Activated CD4-positive, alpha-beta T cell treated with anti-CD3 and anti-CD28 coated beads, Interleukin-2, amount 50 U/mL, for 1 hour (primary cell): Measurements from ENCODE around the gene ATG13.

ENCODE experiments used
- DNase-seq: peaks from one replicate; pipeline ENCODE4 v3.0.0-alpha.2; 2020

ATG13 gene

DNA sequence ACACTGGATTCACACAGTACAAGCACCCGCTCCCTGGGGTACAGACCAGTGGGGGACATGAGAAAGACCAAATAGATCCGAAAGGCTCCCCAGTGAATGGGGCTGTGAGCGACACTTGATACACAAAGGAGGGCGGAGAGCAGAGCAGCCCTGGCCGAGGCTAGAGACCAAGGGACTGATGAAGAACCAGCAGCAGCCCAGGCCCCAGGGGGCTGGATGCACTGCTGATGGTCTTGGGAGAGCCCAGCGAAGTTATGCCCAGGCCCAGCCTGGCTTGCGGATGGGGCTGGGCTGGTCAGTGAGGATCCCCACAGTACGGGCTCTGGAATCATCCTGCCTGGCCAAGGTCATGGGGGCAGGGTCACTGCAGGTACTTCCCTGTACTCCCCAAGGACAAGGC lies 59.8 kb downstream of the ATG13 start:
- DNase-seq: no peak

- no peak for DNase-seq
Observed at GRCh38 chr11:46677991-46678740, 60.8 kb downstream of the ATG13 start.

GRCh38 chr11:46678741-46679130 lies 61.4 kb downstream of the ATG13 start:
- DNase-seq: no peak

DNA sequence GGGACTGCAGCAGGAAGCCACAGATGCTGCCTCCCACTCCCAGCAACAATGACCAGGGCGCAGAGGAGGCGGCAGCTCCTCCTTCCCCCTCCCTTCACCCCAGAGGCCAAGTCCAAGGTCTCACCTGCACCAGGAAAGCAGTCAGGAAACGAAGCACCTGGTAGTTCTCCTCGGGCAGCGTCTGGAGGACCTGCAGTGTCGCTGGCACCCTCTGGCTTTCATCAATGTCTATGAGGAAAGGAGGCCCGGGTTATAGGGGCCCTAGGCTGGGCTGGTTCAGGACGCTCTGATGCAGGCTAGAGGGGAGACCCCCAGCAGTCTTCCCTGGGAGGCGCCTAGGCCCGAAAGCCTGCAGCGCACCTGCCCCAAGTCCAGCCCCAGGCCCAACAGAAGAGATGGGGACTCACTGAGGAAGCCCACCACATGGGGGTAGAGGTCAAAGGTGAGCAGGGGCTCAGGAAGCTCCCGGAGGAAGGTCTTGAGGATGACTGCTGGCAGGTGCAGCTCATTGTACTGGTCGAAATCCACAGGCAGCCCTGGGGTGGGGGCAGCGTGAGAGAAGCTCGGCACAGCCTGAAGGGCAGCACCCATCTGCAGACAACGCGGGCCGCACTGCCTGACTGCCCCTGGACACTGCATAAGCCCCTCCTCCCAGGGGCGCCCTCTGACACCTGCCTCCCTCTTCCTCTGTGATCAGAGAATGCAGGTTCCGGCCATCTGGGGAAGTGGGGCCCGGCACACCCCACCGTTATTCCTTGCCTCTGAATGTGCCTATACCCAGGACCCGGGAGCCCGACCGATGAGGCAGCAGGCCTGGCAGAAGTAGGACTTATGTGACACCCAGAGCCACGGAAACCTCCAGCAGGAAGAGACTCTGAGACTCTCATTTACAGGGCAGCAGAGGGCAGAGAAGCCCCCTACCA lies 62.1 kb downstream of the ATG13 start:
- no peak for DNase-seq

- DNase-seq: no peak
Observed at GRCh38 chr11:46680164-46680760, 62.9 kb downstream of the ATG13 start.

- no peak for DNase-seq
Observed at GRCh38 chr11:46680815-46681214, 63.5 kb downstream of the ATG13 start.

- no peak for DNase-seq
Observed at GRCh38 chr11:46681814-46682213, 64.5 kb downstream of the ATG13 start.

- no peak for DNase-seq
Observed at GRCh38 chr11:46682773-46683752, 65.7 kb downstream of the ATG13 start.

GRCh38 chr11:46684367-46684766 lies 67.0 kb downstream of the ATG13 start:
- no peak for DNase-seq

DNA sequence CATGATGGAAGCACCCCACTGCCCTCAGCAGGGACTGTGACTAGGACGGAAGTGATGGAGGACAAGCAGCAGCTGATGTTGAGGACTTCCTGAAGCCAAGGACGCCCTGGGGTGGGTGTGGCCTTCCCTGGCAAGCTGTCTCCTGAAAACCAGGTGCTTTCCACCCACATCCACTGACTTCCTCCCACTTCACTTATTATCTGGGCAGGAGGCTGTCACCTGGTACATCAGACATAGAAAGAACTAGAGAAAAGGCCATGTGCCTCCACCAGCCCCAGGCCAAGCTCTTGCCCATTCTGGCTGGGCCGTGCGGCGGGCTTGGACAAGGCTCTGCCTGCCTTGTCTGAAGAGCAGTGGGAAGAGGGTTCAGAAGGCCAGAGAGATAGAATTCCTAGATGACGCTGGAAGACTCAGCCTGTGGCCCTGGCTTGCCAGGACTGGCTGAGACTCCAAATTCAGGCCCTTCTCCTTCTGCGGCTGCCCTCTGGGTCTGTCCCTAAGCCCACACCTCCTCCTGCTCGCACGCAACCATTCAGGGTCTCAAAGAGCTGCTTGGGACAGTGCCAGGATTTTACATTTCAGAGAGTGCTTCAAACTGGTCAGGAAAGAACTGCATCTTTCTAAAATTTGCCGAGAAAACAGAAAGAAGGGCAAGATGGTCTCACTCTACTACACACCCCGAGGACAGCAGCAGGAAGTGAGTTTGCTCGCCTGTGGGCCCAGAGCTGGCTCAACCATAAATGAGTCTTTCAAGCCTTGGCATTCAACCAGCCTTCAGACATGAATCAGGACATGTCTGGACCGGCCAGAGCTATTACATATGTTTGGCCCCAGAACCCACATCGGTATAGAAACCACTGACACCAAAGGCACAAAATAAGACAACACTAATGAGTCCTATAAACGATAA lies 69.8 kb downstream of the ATG13 start:
- no peak for DNase-seq

DNA sequence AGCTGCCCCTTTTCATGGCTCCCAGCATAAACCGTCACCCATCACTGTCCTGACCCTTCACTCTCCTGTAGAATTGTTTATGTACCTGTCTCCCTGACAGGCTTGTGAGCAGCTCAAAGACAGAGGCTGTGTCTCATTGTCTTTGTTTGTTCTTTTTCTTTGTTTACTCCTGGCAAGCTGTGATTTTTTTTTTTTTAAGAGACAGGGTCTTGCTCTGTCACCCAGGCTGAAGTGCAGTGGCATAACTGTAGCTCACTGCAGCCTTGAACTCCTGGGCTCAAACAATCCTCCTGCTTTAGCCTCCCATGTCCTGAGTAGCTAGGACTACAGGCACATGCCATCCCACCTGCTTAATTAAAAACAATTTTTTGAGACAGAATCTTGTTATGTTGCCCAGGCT lies 73.3 kb downstream of the ATG13 start:
- no peak for DNase-seq

DNA sequence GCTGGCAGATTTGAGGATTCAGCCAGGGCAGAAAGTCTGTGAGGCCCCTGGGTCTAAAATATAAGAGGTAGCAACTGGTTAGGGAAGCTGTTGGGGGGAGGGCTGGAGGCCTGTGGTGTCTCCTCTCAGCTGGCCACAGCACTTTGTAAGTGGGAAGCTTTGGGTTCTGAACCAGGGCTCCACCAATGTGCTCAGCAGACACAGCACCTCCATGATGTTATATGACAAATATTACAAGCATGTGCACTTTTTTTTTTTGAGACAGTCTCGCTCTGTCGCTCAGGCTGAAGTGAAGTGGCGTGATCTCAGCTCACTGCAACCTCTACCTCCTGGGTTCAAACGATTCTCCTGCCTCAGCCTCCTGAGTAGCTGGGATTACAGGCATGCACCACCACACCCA lies 75.1 kb downstream of the ATG13 start:
- DNase-seq: no peak

DNA sequence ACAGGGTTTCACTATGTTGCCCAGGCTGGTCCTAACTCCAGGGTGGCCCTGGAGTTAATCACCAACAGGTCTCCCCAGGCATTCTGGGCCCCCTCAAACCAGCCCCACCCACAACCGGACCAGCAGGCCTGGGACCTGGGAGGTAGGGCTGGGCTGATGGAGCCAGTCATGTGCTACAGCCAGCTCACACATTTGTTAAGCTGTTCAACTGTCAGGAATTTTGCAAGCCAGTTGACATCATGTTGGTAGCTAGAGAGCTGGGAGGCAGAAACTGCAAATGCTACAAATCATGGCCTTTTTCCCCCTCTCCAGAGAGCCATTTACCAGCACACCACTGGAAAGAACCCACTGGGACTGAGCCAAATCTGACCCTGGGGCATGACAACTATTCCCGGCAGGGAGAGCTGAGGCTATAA lies 76.3 kb downstream of the ATG13 start:
- DNase-seq: no peak

GRCh38 chr11:46694072-46694471 lies 76.7 kb downstream of the ATG13 start:
- DNase-seq: no peak

DNA sequence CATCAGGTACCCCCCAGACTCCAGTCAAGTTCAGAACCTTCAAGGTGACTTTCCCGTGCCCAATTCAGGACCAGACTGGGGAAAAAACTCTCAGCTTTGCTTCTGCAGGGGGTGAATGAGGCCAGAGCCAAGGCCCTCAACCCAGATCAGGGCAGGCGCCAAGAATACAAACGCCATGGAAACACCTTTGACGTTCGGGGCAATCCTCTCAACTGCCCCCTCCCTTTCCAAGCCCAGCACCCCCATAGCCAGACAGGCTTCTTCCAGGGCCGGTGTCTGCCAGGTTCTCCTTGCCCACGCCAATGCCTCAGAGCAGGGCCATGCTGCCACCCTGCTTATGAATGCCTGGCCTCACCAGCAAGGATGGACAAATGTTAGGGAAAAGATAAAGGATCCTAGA lies 77.3 kb downstream of the ATG13 start:
- DNase-seq: no peak

DNA sequence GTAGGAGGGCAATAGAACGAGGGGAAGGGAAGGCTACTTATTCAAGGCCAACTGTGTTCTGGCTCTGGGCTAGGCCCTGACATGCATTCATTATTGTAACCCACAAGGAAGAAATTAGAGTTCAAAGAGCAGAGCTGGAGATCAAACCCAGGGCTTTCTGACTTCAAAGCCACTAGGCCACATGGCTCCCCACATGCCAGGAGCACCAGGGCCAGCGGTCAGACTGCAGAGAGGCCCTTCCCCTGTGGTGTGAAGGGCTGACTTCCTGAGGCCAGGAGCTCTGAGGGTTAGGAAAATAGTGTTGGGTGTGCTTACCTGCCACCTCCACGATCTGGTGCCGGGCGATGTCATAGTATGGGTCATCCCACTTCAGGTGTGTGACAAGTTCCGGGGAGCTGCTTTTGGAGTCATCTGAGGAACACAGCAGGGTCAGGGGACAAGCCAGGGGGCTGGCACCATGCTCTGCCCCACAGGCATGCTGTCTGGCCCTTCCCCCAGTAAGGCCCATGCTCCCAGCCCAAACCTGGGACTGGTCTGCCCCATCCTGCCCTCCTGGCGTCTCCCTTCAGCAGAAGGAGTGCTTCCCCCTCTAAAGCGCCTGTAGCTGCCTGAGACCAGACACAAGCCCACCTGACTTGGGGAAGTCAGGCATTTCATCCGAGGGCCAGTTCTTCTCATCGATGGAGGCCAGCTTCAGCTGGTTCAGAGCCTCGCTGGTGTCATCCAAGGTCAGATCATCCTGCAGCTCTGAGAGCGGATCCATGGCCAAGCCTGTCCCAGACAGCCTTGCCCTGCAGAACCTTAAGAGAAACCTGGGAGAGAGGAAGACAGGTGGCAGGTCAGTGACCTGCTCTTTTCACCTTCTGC lies 78.2 kb downstream of the ATG13 start:
- no peak for DNase-seq

- DNase-seq: no peak
Observed at GRCh38 chr11:46696212-46696558, 78.8 kb downstream of the ATG13 start.

DNA sequence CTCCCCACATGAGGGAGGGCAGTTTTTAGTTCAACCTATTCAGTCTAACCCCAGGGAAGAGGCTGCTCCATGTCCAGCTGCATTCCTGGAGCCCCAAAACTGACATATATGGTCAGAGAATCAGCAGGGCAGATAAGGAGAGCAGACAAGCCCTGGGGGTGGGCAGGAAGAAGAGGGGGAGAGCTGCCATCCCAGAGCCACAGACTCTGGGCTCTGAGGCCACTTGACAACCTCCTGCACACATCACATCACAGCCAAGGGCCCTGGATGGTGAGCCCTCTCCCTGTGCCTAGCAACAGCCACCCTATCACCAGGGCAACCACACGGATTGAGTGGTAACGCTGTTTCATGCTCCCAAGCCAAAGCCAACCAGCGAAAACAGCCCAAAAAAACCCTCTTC lies 80.0 kb downstream of the ATG13 start:
- DNase-seq: no peak

DNA sequence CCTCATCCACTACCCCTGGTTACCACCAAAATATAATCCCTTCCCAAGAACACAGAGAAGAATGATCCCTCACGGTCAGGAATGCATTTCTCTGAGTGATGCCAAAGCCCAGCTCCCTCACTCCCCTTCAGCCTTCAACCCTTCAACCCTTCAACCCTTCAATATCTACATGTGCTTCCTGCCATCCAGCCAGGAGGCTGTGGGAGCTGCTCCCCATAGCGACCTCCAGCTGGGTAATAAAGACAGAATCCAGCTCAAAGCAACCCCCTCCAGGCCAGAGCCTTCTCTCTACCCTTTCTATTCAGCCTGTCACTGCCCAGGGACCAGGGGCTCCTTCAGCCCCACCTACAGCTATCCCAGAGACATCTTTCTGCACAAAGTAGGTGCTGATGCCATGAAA lies 80.4 kb downstream of the ATG13 start:
- DNase-seq: no peak

GRCh38 chr11:46698597-46698996 lies 81.2 kb downstream of the ATG13 start:
- no peak for DNase-seq
